Spleen (tissue), 13 donors: Measurements from ENCODE around the gene HERPUD2. TPM values are rescaled to one million over a fixed set of nuclear protein-coding genes. Genes with fewer than 3 reads are reported as not detected.

Experiments
- DNase-seq: peaks from one replicate; pipeline ENCODE4 v3.0.0-alpha.2; 2020
- H3K27ac ChIP-seq, 8 donors: fragments of 200-600 bp; sonication (generic) in 7 of 8; 1 replicate in 4 of 8; 2 replicates in 4 of 8; pipeline versions ENCODE4 v1.5.0 to v1.8.0; 2016 to 2021; ENCODE audit warnings: inconsistent platforms in 4 of 8, mild to moderate bottlenecking in 4 of 8, moderate library complexity in 1 of 8
- H3K27me3 ChIP-seq, 7 donors: fragments of 200-600 bp; sonication (generic) in 6 of 7; replicated peaks in 1 of 7; 1 replicate in 4 of 7; 2 replicates in 3 of 7; pipeline versions ENCODE4 v1.5.0 to v1.8.0; 2016 to 2021; ENCODE audit warnings: inconsistent platforms in 3 of 7, mild to moderate bottlenecking in 1 of 7
- H3K36me3 ChIP-seq, 6 donors: fragments of 200-600 bp; sonication (generic) in 5 of 6; 1 replicate in 4 of 6; 2 replicates in 2 of 6; pipeline versions ENCODE4 v1.5.0 to v1.8.0; 2016 to 2021; ENCODE audit warnings: inconsistent platforms in 2 of 6
- H3K4me1 ChIP-seq, 6 donors: fragments of 200-600 bp; sonication (generic) in 5 of 6; 1 replicate in 3 of 6; 2 replicates in 3 of 6; pipeline versions ENCODE4 v1.5.0 to v1.8.0; 2016 to 2021; ENCODE audit warnings: inconsistent platforms in 3 of 6
- H3K4me3 ChIP-seq, 8 donors: fragments of 200-600 bp; sonication (generic) in 7 of 8; 1 replicate in 4 of 8; 2 replicates in 4 of 8; pipeline versions ENCODE4 v1.5.0 to v1.8.0; 2016 to 2021; ENCODE audit warnings: inconsistent platforms in 4 of 8, mild to moderate bottlenecking in 4 of 8, moderate library complexity in 2 of 8
- H3K9me3 ChIP-seq, 8 donors: fragments of 200-600 bp; sonication (generic) in 7 of 8; 1 replicate in 4 of 8; 2 replicates in 4 of 8; pipeline versions ENCODE4 v1.5.0 to v1.8.0; 2016 to 2021; ENCODE audit warnings: inconsistent platforms in 4 of 8
- CTCF ChIP-seq, 11 experiments: fragments of 200-600 bp in 7 of 11; fragments of 450-650 bp in 4 of 11; sonication (generic) in 4 of 11; IDR thresholded peaks in 8 of 11; conservative IDR thresholded peaks in 3 of 11; 1 replicate in 7 of 11; 2 replicates in 4 of 11; pipeline versions ENCODE4 v1.4.0 to v1.8.0; 2016 to 2021; ENCODE audit warnings: antibody characterized with exemption in 11 of 11, inconsistent platforms in 4 of 11, mild to moderate bottlenecking in 1 of 11
- POLR2A ChIP-seq, 3 donors: fragments of 450-650 bp; IDR thresholded peaks; one replicate each; pipeline ENCODE4 v1.5.1; 2017; ENCODE audit warnings: antibody characterized with exemption in 3 of 3, mild to moderate bottlenecking in 1 of 3
- POLR2AphosphoS5 ChIP-seq, 3 donors: sonication (generic); formaldehyde crosslinking; IDR thresholded peaks; one replicate each; pipeline ENCODE4 v1.5.1; 2017; ENCODE audit warnings: antibody characterized with exemption in 3 of 3
- WGBS, 5 donors: extraction: QIAGEN DNeasy Blood & Tissue Kit in 3 of 5; methylation state at CpG; one replicate each; pipeline versions ENCODE4 v1.1.5 to v1.1.7; 2013 to 2018; 5-methylcytosine and 5-hydroxymethylcytosine counted together
- intact Hi-C: fragments of 100-400 bp; cut with DNase I; formaldehyde crosslinking; loops from one replicate; pipeline ENCODE4 v1.15.0; 2023; ENCODE audit warnings: low total_unique reads
- long read RNA-seq, 2 donors: transcript quantifications; one replicate each; lab custom pipeline, GENCODE V29; 2026
- polyA plus RNA-seq, 3 donors: library from polyadenylated mRNA; stranded (reverse); fragments of 200-250 nt; gene quantifications; one replicate each; pipeline ENCODE4 v1.2.1, GENCODE V29; 2013
- total RNA-seq, 7 donors: library from RNA; depleted of rRNA in 3 of 7; stranded (reverse); fragments of >200 nt in 3 of 7; fragmentation: NEBNext Ultra II Directional in 4 of 7; extraction: Animal tissue kit (Norgen Biotek cat#: 25700) in 4 of 7; gene quantifications; one replicate each; pipeline versions ENCODE4 v1.1.0 to v1.2.1, GENCODE V29; 2016 to 2021
- donor health status: healthy with polysubstance abuse.
- donor health status: DM: no; HTN: no; CAD: no; lungs with moderate emphysema.
- donor health status: DM: no; HTN: no; CAD: no.
- donor health status: Bipolar disorder and iron deficiency.
- donor health status: healthy.
- donor health status: DM: no; HTN: no; CAD: no.
- donor health status: DM: yes; HTN: yes; CAD: no.

The HERPUD2 gene
- total RNA-seq (10 to 100 TPM; 30.5 to 46.6 (median 35.5) TPM), polyA plus RNA-seq (10 to 100 TPM; 11.1 to 14.3 (median 11.7) TPM)
- long read RNA-seq, donor 1, partial matches to known transcripts = 5 of 8 reads
- long read RNA-seq, donor 1, other reads (novel, unspliced or antisense) = 0 of 8 reads
- long read RNA-seq, donor 2, partial matches to known transcripts = 61 of 65 reads
- long read RNA-seq, donor 2, other reads (novel, unspliced or antisense) = 0 of 65 reads

GRCh38 chr7:35694784-35695472 is at the start of gene HERPUD2:
Gene HERPUD2 (minus strand): TSS chr7:35695135. CDS start chr7:35694330, 805 bp downstream.
- peak within 1 kb of the TSS; percentile 67 to 93 (median 76) for H3K4me3 ChIP-seq
- intact Hi-C loops = no loop called here
- peak; percentile 98 to 99 (median 98) for TF ChIP-seq POLR2AphosphoS5 (IDR thresholded peaks at IDR 0.05)
- peak; percentile 44 to 95 (median 76) for TF ChIP-seq POLR2A (IDR thresholded peaks at IDR 0.05)
- TF ChIP-seq CTCF (IDR thresholded peaks at IDR 0.05 in 8 of 11, conservative IDR thresholded peaks at IDR 0.05 in 3 of 11) = peak in 6 of 11 experiments; percentile 5 to 24 (median 15)
- H3K27me3 ChIP-seq = no peaks in the 10 kb centered on the region
- peaks cover 0 to 15% (median 0%) of the 10 kb centered on the region in 6 donors for H3K36me3 ChIP-seq
- DNase-seq = peak; percentile 99
- H3K4me1 ChIP-seq = peaks cover 23 to 63% (median 53%) of the 10 kb centered on the region in 6 donors
- WGBS, 5 donors = 0 to 1% (median 1%) methylated on average over 23 to 68 of the region's 68 CpGs
- H3K27ac ChIP-seq = peak within 1 kb of the TSS; percentile 96 to 100 (median 98)
- H3K9me3 ChIP-seq = no peaks in the 10 kb centered on the region

- intact Hi-C loops = no loop called here
- WGBS, 5 donors = 77 to 91% (median 90%) methylated on average over 3 of the region's 3 CpGs
- Histone ChIP-seq H3K4me3 (no peak overlapping the region), H3K27ac (no peak overlapping the region), H3K9me3 (no peaks in the 10 kb centered on the region), H3K36me3 (no peaks in the 10 kb centered on the region), H3K4me1 (no peaks in the 10 kb centered on the region), H3K27me3 (no peaks in the 10 kb centered on the region)
- no peak for DNase-seq
- TF ChIP-seq POLR2AphosphoS5 (IDR thresholded peaks at IDR 0.05) (no peak), CTCF (IDR thresholded peaks at IDR 0.05 in 8 of 11, conservative IDR thresholded peaks at IDR 0.05 in 3 of 11) (no peak), POLR2A (IDR thresholded peaks at IDR 0.05) (no peak)
Measured at GRCh38 chr7:35738889-35739288, 44.0 kb upstream of the HERPUD2 start.

GRCh38 chr7:35736725-35737124 is 41.8 kb upstream of the HERPUD2 start:
- WGBS, 5 donors = 90 to 100% (median 98%) methylated on average over 1 of the region's 1 CpG
- Histone ChIP-seq H3K9me3 (no peaks in the 10 kb centered on the region), H3K4me3 (no peak overlapping the region), H3K27ac (no peak overlapping the region), H3K27me3 (no peaks in the 10 kb centered on the region), H3K4me1 (peaks cover 0 to 2% (median 0%) of the 10 kb centered on the region in 6 donors), H3K36me3 (no peaks in the 10 kb centered on the region)
- TF ChIP-seq POLR2AphosphoS5 (IDR thresholded peaks at IDR 0.05) (no peak), CTCF (IDR thresholded peaks at IDR 0.05 in 8 of 11, conservative IDR thresholded peaks at IDR 0.05 in 3 of 11) (no peak), POLR2A (IDR thresholded peaks at IDR 0.05) (no peak)
- intact Hi-C loops = no loop called here
- no peak for DNase-seq

GRCh38 chr7:35735396-35735795 is 40.5 kb upstream of the HERPUD2 start:
- TF ChIP-seq POLR2A (IDR thresholded peaks at IDR 0.05) (no peak), CTCF (IDR thresholded peaks at IDR 0.05 in 8 of 11, conservative IDR thresholded peaks at IDR 0.05 in 3 of 11) (no peak), POLR2AphosphoS5 (IDR thresholded peaks at IDR 0.05) (no peak)
- no peak for DNase-seq
- peaks cover 0 to 13% (median 3%) of the 10 kb centered on the region in 6 donors for H3K4me1 ChIP-seq
- intact Hi-C loops = no loop called here
- H3K9me3 ChIP-seq = no peaks in the 10 kb centered on the region
- WGBS, 5 donors = 77 to 82% (median 81%) methylated on average over 3 of the region's 3 CpGs
- H3K36me3 ChIP-seq = no peaks in the 10 kb centered on the region
- H3K27me3 ChIP-seq = no peaks in the 10 kb centered on the region
- H3K27ac ChIP-seq = no peak overlapping the region
- no peak overlapping the region for H3K4me3 ChIP-seq
